HepG2 (cell line): ENCODE measurements around the gene JMJD8. TPM values are rescaled to one million over a fixed set of nuclear protein-coding genes. Genes with fewer than 3 reads are reported as not detected.

Source experiments
- ARID3A ChIP-seq: IDR thresholded peaks from 2 replicates; pipeline ENCODE4 v1.6.1; 2012; ENCODE audit warnings: low read depth, low read length, improper control_type of control experiment
- IRF9 ChIP-seq: sonication (generic); formaldehyde crosslinking; IDR thresholded peaks from 2 replicates; pipeline ENCODE4 v1.8.0; 2022; ENCODE audit warnings: missing genetic modification reagents, mild to moderate bottlenecking, borderline replicate concordance
- KDM5B ChIP-seq: sonication (generic); formaldehyde crosslinking; IDR thresholded peaks from 2 replicates; pipeline ENCODE4 v1.4.0; 2020; ENCODE audit warnings: missing genetic modification reagents, mild to moderate bottlenecking, borderline replicate concordance
- RARA ChIP-seq: IDR thresholded peaks from 2 replicates; pipeline ENCODE4 v1.6.1; 2016; ENCODE audit warnings: missing genetic modification reagents, missing compliant biosample characterization
- RBM22 ChIP-seq: fragments of 200-400 bp; formaldehyde crosslinking; optimal IDR thresholded peaks from 2 replicates; pipeline ENCODE3; 2017; ENCODE audit warnings: mild to moderate bottlenecking, low read length, moderate library complexity
- SOX6 ChIP-seq, 2 experiments: fragments of 450-650 bp in 1 of 2; sonication (generic) in 1 of 2; formaldehyde crosslinking in 1 of 2; IDR thresholded peaks; 2 replicates each; pipeline versions ENCODE4 v1.4.0 to v1.6.1; 2017 to 2020; ENCODE audit warnings: antibody characterized with exemption in 1 of 2, mild to moderate bottlenecking in 1 of 2, missing genetic modification reagents in 1 of 2
- TEAD2 ChIP-seq: sonication (generic); formaldehyde crosslinking; IDR thresholded peaks from 2 replicates; pipeline ENCODE4 v1.9.0; 2021; ENCODE audit warnings: missing genetic modification reagents
- THAP9 ChIP-seq: sonication (generic); formaldehyde crosslinking; IDR thresholded peaks from 2 replicates; pipeline ENCODE4; 2020; ENCODE audit warnings: missing genetic modification reagents, mild to moderate bottlenecking, borderline replicate concordance
- ZBTB3 ChIP-seq: sonication (generic); formaldehyde crosslinking; IDR thresholded peaks from 2 replicates; pipeline ENCODE4 v1.4.0; 2020; ENCODE audit warnings: low read depth, mild to moderate bottlenecking, moderate library complexity, missing genetic modification reagents, borderline replicate concordance
- ZBTB8A ChIP-seq: sonication (generic); formaldehyde crosslinking; IDR thresholded peaks from 2 replicates; pipeline ENCODE4 v1.4.0; 2020; ENCODE audit warnings: mild to moderate bottlenecking, low read depth, missing genetic modification reagents, borderline replicate concordance
- ZNF225 ChIP-seq: sonication (generic); formaldehyde crosslinking; IDR thresholded peaks from 2 replicates; pipeline ENCODE4 v1.4.0; 2020; ENCODE audit warnings: mild to moderate bottlenecking, missing genetic modification reagents
- ZNF446 ChIP-seq: sonication (generic); formaldehyde crosslinking; IDR thresholded peaks from 2 replicates; pipeline ENCODE4 v1.5.0; 2020; ENCODE audit warnings: mild to moderate bottlenecking, missing genetic modification reagents
- ZNF772 ChIP-seq: sonication (generic); formaldehyde crosslinking; IDR thresholded peaks from 2 replicates; pipeline ENCODE4 v1.5.0; 2020; ENCODE audit warnings: mild to moderate bottlenecking, missing genetic modification reagents
- ZNF83 ChIP-seq: sonication (generic); formaldehyde crosslinking; IDR thresholded peaks from 2 replicates; pipeline ENCODE4 v1.4.0; 2020; ENCODE audit warnings: missing genetic modification reagents, mild to moderate bottlenecking, borderline replicate concordance
- polyA plus RNA-seq, 8 experiments: library from polyadenylated mRNA; depleted of rRNA in 3 of 8; stranded (reverse) in 7 of 8; unstranded in 1 of 8; fragments of >200 nt; fragmentation: Illumina TruSeq in 4 of 8; extraction: Trizol in 4 of 8; gene quantifications; 2 replicates each; pipeline versions ENCODE4 v1.2.1 to v1.2.3, GENCODE V29; 2011 to 2016; ENCODE audit warnings: low read depth in 4 of 8, missing spikeins in 1 of 8, mixed read lengths in 1 of 8; ENCODE audit not compliant: insufficient read depth in 1 of 8
- total RNA-seq, 5 experiments: library from RNA; depleted of rRNA; stranded (reverse); fragments of >200 nt; fragmentation: Illumina TruSeq; extraction: Trizol; gene quantifications; 2 replicates each; pipeline ENCODE4 v1.2.3, GENCODE V29; 2016; ENCODE audit warnings: low read depth in 1 of 5
- TF ChIP-seq, protein P1 (sequence below), 2 experiments: sonication (generic) in 1 of 2; formaldehyde crosslinking in 1 of 2; IDR thresholded peaks; 2 replicates each; pipeline versions ENCODE4 v1.5.1 to v1.6.1; 2011 to 2020; ENCODE audit warnings: borderline replicate concordance in 1 of 2, low read depth in 1 of 2, low read length in 1 of 2, mild to moderate bottlenecking in 1 of 2, missing genetic modification reagents in 1 of 2, moderate library complexity in 1 of 2
- TF ChIP-seq, protein P2 (sequence below): sonication (generic); formaldehyde crosslinking; IDR thresholded peaks from 2 replicates; pipeline ENCODE4 v1.5.1; 2020; ENCODE audit warnings: mild to moderate bottlenecking, moderate library complexity, missing genetic modification reagents

JMJD8 gene
- total and polyA plus RNA-seq, 2 of the 13 experiments (the other 11 are each of a cell fraction or from before 2014, with no cell fraction given): 2.6 to 11.8 TPM

DNA sequence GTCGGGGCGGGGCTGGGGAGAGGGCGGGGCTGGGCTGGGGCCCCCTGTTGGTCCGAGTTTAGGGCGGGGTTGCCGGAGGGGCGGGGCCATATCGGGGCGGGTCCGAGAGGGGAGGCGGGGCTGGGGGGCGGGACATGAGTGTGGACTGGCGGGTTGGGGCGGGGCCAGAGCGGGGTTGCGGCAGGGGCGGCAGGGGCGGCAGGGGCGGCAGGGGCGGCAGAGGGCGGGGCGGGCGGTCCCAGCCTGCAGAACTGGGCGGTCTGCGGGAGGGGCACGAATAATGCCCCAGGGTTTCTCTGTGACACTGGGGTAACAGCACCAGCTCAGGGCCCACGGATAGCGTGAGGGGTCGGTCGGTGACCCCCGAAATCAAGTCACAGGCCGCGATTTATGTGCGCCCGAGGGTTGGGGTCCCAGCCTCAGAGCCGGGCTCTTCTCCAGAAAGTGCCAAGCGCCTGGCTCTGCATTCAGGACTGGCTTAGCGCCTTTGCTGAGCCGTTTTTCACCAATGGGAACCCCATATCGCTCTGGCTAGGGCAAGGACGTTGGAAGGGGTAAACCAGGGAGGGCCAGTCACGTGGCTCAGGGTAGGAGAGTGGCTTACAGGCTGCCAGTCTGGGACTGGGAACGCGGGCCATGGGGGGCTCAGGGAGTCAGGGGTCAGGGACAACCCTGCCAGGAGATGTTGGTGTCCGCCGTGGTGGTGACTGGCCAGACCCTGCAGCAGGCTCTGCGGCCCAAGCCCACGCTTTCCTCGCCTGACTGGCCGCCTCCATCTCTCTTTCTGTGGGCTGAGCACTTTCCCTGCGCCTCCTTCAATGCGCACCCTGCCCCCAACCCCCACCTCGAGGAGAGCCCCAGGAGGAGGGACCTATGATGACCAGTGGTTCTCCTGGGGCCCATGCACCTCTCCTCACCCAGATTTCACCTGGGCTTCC, 46.8 kb downstream of the JMJD8 start (continued):
- TF ChIP-seq, protein P1, sequence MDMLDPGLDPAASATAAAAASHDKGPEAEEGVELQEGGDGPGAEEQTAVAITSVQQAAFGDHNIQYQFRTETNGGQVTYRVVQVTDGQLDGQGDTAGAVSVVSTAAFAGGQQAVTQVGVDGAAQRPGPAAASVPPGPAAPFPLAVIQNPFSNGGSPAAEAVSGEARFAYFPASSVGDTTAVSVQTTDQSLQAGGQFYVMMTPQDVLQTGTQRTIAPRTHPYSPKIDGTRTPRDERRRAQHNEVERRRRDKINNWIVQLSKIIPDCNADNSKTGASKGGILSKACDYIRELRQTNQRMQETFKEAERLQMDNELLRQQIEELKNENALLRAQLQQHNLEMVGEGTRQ (IDR thresholded peaks at IDR 0.05; ENCODE audit: low read depth, low read length): peak; percentile 65
- TF ChIP-seq, protein P1 (CRISPR knock-in tag; IDR thresholded peaks at IDR 0.05; ENCODE audit: borderline replicate concordance): peak; percentile 82; the same call in 1 of the 2 replicates
- TF ChIP-seq ZNF83: no peak
- TF ChIP-seq ZBTB3 (CRISPR knock-in tag): no peak
- TF ChIP-seq ZNF446 (CRISPR knock-in tag): no peak
- TF ChIP-seq KDM5B (CRISPR knock-in tag): no peak; the same call in 1 of the 2 replicates
- TF ChIP-seq THAP9 (CRISPR knock-in tag): 0 out of 2 replicates have a peak, but pooled peaks have one; percentile 18
- no peak for TF ChIP-seq TEAD2
- TF ChIP-seq, protein P2, sequence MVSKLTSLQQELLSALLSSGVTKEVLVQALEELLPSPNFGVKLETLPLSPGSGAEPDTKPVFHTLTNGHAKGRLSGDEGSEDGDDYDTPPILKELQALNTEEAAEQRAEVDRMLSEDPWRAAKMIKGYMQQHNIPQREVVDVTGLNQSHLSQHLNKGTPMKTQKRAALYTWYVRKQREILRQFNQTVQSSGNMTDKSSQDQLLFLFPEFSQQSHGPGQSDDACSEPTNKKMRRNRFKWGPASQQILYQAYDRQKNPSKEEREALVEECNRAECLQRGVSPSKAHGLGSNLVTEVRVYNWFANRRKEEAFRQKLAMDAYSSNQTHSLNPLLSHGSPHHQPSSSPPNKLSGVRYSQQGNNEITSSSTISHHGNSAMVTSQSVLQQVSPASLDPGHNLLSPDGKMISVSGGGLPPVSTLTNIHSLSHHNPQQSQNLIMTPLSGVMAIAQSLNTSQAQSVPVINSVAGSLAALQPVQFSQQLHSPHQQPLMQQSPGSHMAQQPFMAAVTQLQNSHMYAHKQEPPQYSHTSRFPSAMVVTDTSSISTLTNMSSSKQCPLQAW (CRISPR knock-in tag): no peak; the same call in 1 of the 2 replicates
- no peak for TF ChIP-seq ZNF225 (CRISPR knock-in tag)
- TF ChIP-seq SOX6 (IDR thresholded peaks at IDR 0.05): no peak
- peak; percentile 24; the same call in 1 of the 2 replicates for TF ChIP-seq SOX6 (CRISPR knock-in tag; IDR thresholded peaks at IDR 0.05)
- TF ChIP-seq ARID3A: no peak
- peak; percentile 62; the same call in 1 of the 2 replicates for TF ChIP-seq ZNF772 (CRISPR knock-in tag)
- TF ChIP-seq RARA (CRISPR knock-in tag): no peak
- no peak for TF ChIP-seq ZBTB8A (CRISPR knock-in tag)
- TF ChIP-seq RBM22: no peak
- peak; percentile 58; the same call in 1 of the 2 replicates for TF ChIP-seq IRF9 (CRISPR knock-in tag)
